PFSK-1 (cell line): ENCODE results near the gene UGGT2.

Experiments
- SIN3A ChIP-seq: IDR thresholded peaks from 2 replicates; pipeline ENCODE4 v1.6.1; 2012; ENCODE audit warnings: mild to moderate bottlenecking, low read length, moderate library complexity, borderline replicate concordance; ENCODE audit not compliant: insufficient read depth
- TAF1 ChIP-seq: IDR thresholded peaks from 2 replicates; pipeline ENCODE4 v1.6.1; 2012; ENCODE audit warnings: low read length, control low read depth, borderline replicate concordance; ENCODE audit not compliant: insufficient read depth

- TF ChIP-seq TAF1: no peak
- TF ChIP-seq SIN3A: no peak
These were observed 256.2 kb downstream of the UGGT2 start for GRCh38 chr13:95797016-95797415.
